A549 (cell line): Measurements from ENCODE around the gene SLC17A3. TPM values are rescaled to one million over a fixed set of nuclear protein-coding genes. Genes with fewer than 3 reads are reported as not detected.

Experiments
- ATAC-seq, 2 experiments: fragments of 200-7000 bp in 1 of 2; fragments of >200 bp in 1 of 2; cut with Nextera tagmentation in 1 of 2; cut with Tn5 transposase in 1 of 2; 3 replicates each; pipeline versions ENCODE4 v1.8.0 to v1.9.1; 2018 to 2020; ENCODE audit warnings: mild to moderate bottlenecking in 1 of 2, moderate library complexity in 1 of 2
- CTCF ChIA-PET: fragments of 300-600 bp; sonication (Branson Sonifier 250); formaldehyde crosslinking; extraction: SDS; loops from one replicate; lab custom pipeline; 2021; ENCODE audit warnings: antibody characterized with exemption, inconsistent platforms; lab: Yijun Ruan, JAX
- POLR2A ChIA-PET: fragments of 350-600 bp; formaldehyde crosslinking; extraction: SDS; loops from one replicate; lab custom pipeline; 2021; ENCODE audit warnings: antibody characterized with exemption, inconsistent platforms; lab: Yijun Ruan, JAX
- DNase-seq, 2 experiments: peaks; one replicate each; pipeline versions ENCODE4 v3.0.0 to v3.0.0-alpha.2; 2011 to 2016; ENCODE audit warnings: low read depth in 1 of 2, low spot score in 1 of 2
- FAIRE-seq: peaks from 2 replicates; lab custom pipeline; 2011; peaks lifted over from hg19 to GRCh38; lab: Jason Lieb, UNC
- H3K27ac ChIP-seq, 2 experiments: fragments of >200 bp; sonication (Bioruptor Twin); formaldehyde crosslinking; 3 replicates each; pipeline ENCODE4 v1.5.1; 2016 to 2017
- H3K4me1 ChIP-seq: fragments of >200 bp; sonication (Bioruptor Twin); formaldehyde crosslinking; 3 replicates; pipeline ENCODE4 v1.6.1; 2016
- H3K4me2 ChIP-seq: fragments of >200 bp; sonication (Bioruptor Twin); formaldehyde crosslinking; 3 replicates; pipeline ENCODE4 v1.6.1; 2016
- H3K4me3 ChIP-seq: fragments of >200 bp; sonication (Bioruptor Twin); formaldehyde crosslinking; 3 replicates; pipeline ENCODE4 v1.5.1; 2016
- H3K9me3 ChIP-seq: fragments of >200 bp; sonication (Bioruptor Twin); formaldehyde crosslinking; 3 replicates; pipeline ENCODE4 v1.6.1; 2016
- BCL3 ChIP-seq: fragments of >200 bp; sonication (Bioruptor Twin); formaldehyde crosslinking; IDR thresholded peaks from 3 replicates; pipeline ENCODE4 v1.6.1; 2016
- CEBPB ChIP-seq, 2 experiments: fragments of >200 bp in 1 of 2; sonication (Bioruptor Twin) in 1 of 2; formaldehyde crosslinking in 1 of 2; IDR thresholded peaks; 2 replicates each; pipeline ENCODE4 v1.6.1; 2012 to 2016
- EHMT2 ChIP-seq: fragments of 200-600 bp; sonication (generic); IDR thresholded peaks from 2 replicates; pipeline ENCODE4 v1.6.1; 2016; ENCODE audit warnings: antibody characterized with exemption, low read depth, mild to moderate bottlenecking, moderate library complexity
- ELK1 ChIP-seq: fragments of 150-350 bp; IDR thresholded peaks from 2 replicates; pipeline ENCODE4 v1.6.1; 2014; ENCODE audit warnings: low read depth, mild to moderate bottlenecking, low read length
- ESRRA ChIP-seq: fragments of 150-350 bp; IDR thresholded peaks from 2 replicates; pipeline ENCODE4 v1.6.1; 2014; ENCODE audit warnings: mild to moderate bottlenecking, low read length, borderline replicate concordance
- HES2 ChIP-seq: fragments of >200 bp; sonication (Bioruptor Twin); formaldehyde crosslinking; IDR thresholded peaks from 2 replicates; pipeline ENCODE4 v1.6.1; 2016
- HOXB5 ChIP-seq: fragments of 250-450 bp; sonication (Bioruptor Pico); IDR thresholded peaks from 2 replicates; pipeline ENCODE4 v1.5.0; 2020; ENCODE audit warnings: mild to moderate bottlenecking, moderate library complexity
- JUNB ChIP-seq: fragments of >200 bp; sonication (Bioruptor Twin); formaldehyde crosslinking; IDR thresholded peaks from 2 replicates; pipeline ENCODE4 v1.6.1; 2016
- KDM1A ChIP-seq: fragments of 200-600 bp; sonication (generic); IDR thresholded peaks from 2 replicates; pipeline ENCODE4 v1.6.1; 2016; ENCODE audit warnings: low read depth, mild to moderate bottlenecking
- MAX ChIP-seq: IDR thresholded peaks from 2 replicates; pipeline ENCODE4 v1.6.1; 2012
- MAZ ChIP-seq: fragments of 150-350 bp; IDR thresholded peaks from 2 replicates; pipeline ENCODE4 v1.6.1; 2014; ENCODE audit warnings: antibody characterized with exemption, low read depth, low read length, borderline replicate concordance
- NR3C1 ChIP-seq: fragments of >200 bp; sonication (Bioruptor Twin); formaldehyde crosslinking; IDR thresholded peaks from 3 replicates; pipeline ENCODE4 v1.6.1; 2017
- PBX3 ChIP-seq: IDR thresholded peaks from 2 replicates; pipeline ENCODE4 v1.6.1; 2012
- POLR2AphosphoS2 ChIP-seq: conservative IDR thresholded peaks from 2 replicates; pipeline ENCODE4 v1.6.1; 2012; ENCODE audit warnings: low read length, improper control_type of control experiment, inconsistent platforms
- REST ChIP-seq: fragments of 200-600 bp; sonication (generic); IDR thresholded peaks from 2 replicates; pipeline ENCODE4 v1.6.1; 2016; ENCODE audit warnings: antibody characterized with exemption, mild to moderate bottlenecking, moderate library complexity
- RFX5 ChIP-seq: fragments of 450-650 bp; IDR thresholded peaks from 2 replicates; pipeline ENCODE4 v1.7.1; 2014; ENCODE audit warnings: antibody characterized with exemption, mild to moderate bottlenecking, moderate library complexity
- RNF2 ChIP-seq: fragments of 200-600 bp; sonication (generic); IDR thresholded peaks from 2 replicates; pipeline ENCODE4 v1.6.1; 2016; ENCODE audit warnings: low read depth, mild to moderate bottlenecking, antibody characterized with exemption, moderate library complexity, borderline replicate concordance
- SMC3 ChIP-seq: fragments of >200 bp; sonication (Bioruptor Twin); formaldehyde crosslinking; IDR thresholded peaks from 3 replicates; pipeline ENCODE4 v1.6.1; 2018; ENCODE audit warnings: inconsistent platforms
- USF2 ChIP-seq: fragments of 450-650 bp; IDR thresholded peaks from 2 replicates; pipeline ENCODE4 v1.6.1; 2014; ENCODE audit warnings: antibody characterized with exemption
- ZC3H11A ChIP-seq: fragments of 450-650 bp; IDR thresholded peaks from 2 replicates; pipeline ENCODE4 v1.6.1; 2014; ENCODE audit warnings: antibody characterized with exemption, mild to moderate bottlenecking
- WGBS: methylation state at CpG from one replicate; pipeline ENCODE4 v1.1.6; 2017; ENCODE audit errors: missing lambda C conversion rate; 5-methylcytosine and 5-hydroxymethylcytosine counted together
- polyA plus RNA-seq, 4 experiments: library from polyadenylated mRNA; depleted of rRNA in 3 of 4; stranded (reverse); fragments of >200 nt; fragmentation: RNase III in 1 of 4; extraction: RNeasy Plus Mini Kit Qiagen cat#74134 plus additional on column Dnase treatment in 1 of 4; gene quantifications; 2 replicates in 3 of 4; 3 replicates in 1 of 4; pipeline ENCODE4 v1.2.3, GENCODE V29; 2011 to 2017

The SLC17A3 gene
- polyA plus RNA-seq, 2 of the 4 experiments (the other 2 are of a cell fraction): 5.3 to 7.5 TPM

GRCh38 chr6:25893778-25894177 is 19.7 kb upstream of the SLC17A3 start:
- CTCF ChIA-PET: interaction anchor here (0.9 to 1.0 kb wide), 2 partner anchors 50 to 174 kb away, joined by 3 to 4 read pairs; no protein-coding TSS in a partner anchor
- no peak overlapping the region for H3K4me3 ChIP-seq
- no peaks in the 10 kb centered on the region for H3K9me3 ChIP-seq
- TF ChIP-seq MAZ: no peak
- TF ChIP-seq MAX: no peak
- no peak for TF ChIP-seq RNF2
- no peak for TF ChIP-seq JUNB
- TF ChIP-seq HES2: no peak
- no peak for TF ChIP-seq POLR2AphosphoS2
- WGBS: 80% methylated on average over 6 of the region's 6 CpGs
- H3K27ac ChIP-seq: no peak overlapping the region
- peaks cover 21% of the 10 kb centered on the region for H3K4me1 ChIP-seq
- no peak for ATAC-seq
- DNase-seq: no peak
- FAIRE-seq: no peak
- H3K4me2 ChIP-seq: no peak overlapping the region
- POLR2A ChIA-PET: no interaction called here

- H3K27ac ChIP-seq: no peak overlapping the region
- no peak overlapping the region for H3K4me2 ChIP-seq
- no peak overlapping the region for H3K4me3 ChIP-seq
- CTCF ChIA-PET: interaction anchor here (1.0 to 1.3 kb wide), 2 partner anchors 35 to 173 kb away, joined by 3 to 4 read pairs; no protein-coding TSS in a partner anchor
- ATAC-seq (no peak), DNase-seq (no peak), FAIRE-seq (no peak)
- peaks cover 17% of the 10 kb centered on the region; the same call in 2 of the 3 replicates for H3K4me1 ChIP-seq
- no peak for TF ChIP-seq ESRRA
- TF ChIP-seq ELK1: no peak
- no peak for TF ChIP-seq ZC3H11A
- TF ChIP-seq USF2: no peak
- no peak for TF ChIP-seq EHMT2
- no peak for TF ChIP-seq NR3C1
- TF ChIP-seq REST: no peak
- TF ChIP-seq RFX5: no peak
- TF ChIP-seq CEBPB (IDR thresholded peaks at IDR 0.05): no peak
- no peak for TF ChIP-seq SMC3
- TF ChIP-seq PBX3: no peak
- TF ChIP-seq BCL3: no peak
- no peak for TF ChIP-seq HOXB5 (CRISPR knock-in tag)
- no peak for TF ChIP-seq KDM1A
- no peaks in the 10 kb centered on the region for H3K9me3 ChIP-seq
- POLR2A ChIA-PET: no interaction called here
These were observed 18.8 kb upstream of the SLC17A3 start for GRCh38 chr6:25892877-25893276.
